Natural killer cell (primary cell): ENCODE results near the gene HIP1. TPM values are rescaled to one million over a fixed set of nuclear protein-coding genes. Genes with fewer than 3 reads are reported as not detected.
A peak's percentile ranks its signal among the peaks of the same experiment; 100 is the strongest.

Experiments used
- ATAC-seq, 3 donors: fragments of 150-1000 bp in 2 of 3; fragments of 200-7000 bp in 1 of 3; cut with Tn5 transposase; 1 replicate in 1 of 3; 2 replicates in 2 of 3; pipeline ENCODE4 v1.10.0; 2021; ENCODE audit warnings: mild to moderate bottlenecking in 2 of 3, moderate library complexity in 2 of 3
- DNase-seq, 2 donors: peaks; one replicate each; pipeline versions ENCODE4 v3.0.0 to v3.0.0-alpha.2; 2013 to 2021; ENCODE audit warnings: mixed read lengths in 1 of 2
- H3K27ac ChIP-seq: one replicate; pipeline ENCODE4 v1.5.1; 2013; ENCODE audit warnings: mild to moderate bottlenecking, low read length
- H3K27me3 ChIP-seq: one replicate; pipeline ENCODE4 v1.6.1; 2013; ENCODE audit warnings: low read length; ENCODE audit not compliant: control insufficient read depth, insufficient read depth
- H3K36me3 ChIP-seq: one replicate; pipeline ENCODE4 v1.6.1; 2013; ENCODE audit warnings: low read length; ENCODE audit not compliant: control insufficient read depth, insufficient read depth
- H3K4me1 ChIP-seq: one replicate; pipeline ENCODE4 v1.6.1; 2013; ENCODE audit warnings: low read length; ENCODE audit not compliant: control insufficient read depth, insufficient read depth
- H3K4me3 ChIP-seq: one replicate; pipeline ENCODE4 v1.5.1; 2013; ENCODE audit warnings: low read length
- H3K9me3 ChIP-seq: one replicate; pipeline ENCODE4 v1.6.1; 2013; ENCODE audit warnings: low read length; ENCODE audit not compliant: control insufficient read depth, insufficient read depth
- H3K27ac Mint-ChIP-seq, 2 donors: one replicate each; pipeline ENCODE4 v1.8.0; 2022; ENCODE audit warnings: mild to moderate bottlenecking in 2 of 2, mixed read lengths in 2 of 2, moderate library complexity in 1 of 2
- H3K27me3 Mint-ChIP-seq, 2 donors: one replicate each; pipeline ENCODE4 v1.8.0; 2022; ENCODE audit warnings: low read depth in 2 of 2, mixed read lengths in 2 of 2
- H3K36me3 Mint-ChIP-seq: one replicate; pipeline ENCODE4 v1.8.0; 2022; ENCODE audit warnings: mixed read lengths
- H3K4me1 Mint-ChIP-seq, 2 donors: one replicate each; pipeline ENCODE4 v1.8.0; 2022; ENCODE audit warnings: mixed read lengths in 2 of 2
- H3K4me3 Mint-ChIP-seq: one replicate; pipeline ENCODE4 v1.8.0; 2022; ENCODE audit warnings: mild to moderate bottlenecking, moderate library complexity, mixed read lengths
- H3K9me3 Mint-ChIP-seq, 2 donors: one replicate each; pipeline ENCODE4 v1.8.0; 2022; ENCODE audit warnings: mixed read lengths in 2 of 2
- CTCF ChIP-seq: fragments of 200-600 bp; IDR thresholded peaks from one replicate; pipeline ENCODE4 v1.8.0; 2022; ENCODE audit warnings: antibody characterized with exemption
- WGBS: methylation state at CpG from one replicate; pipeline ENCODE4 v1.1.7; 2013; ENCODE audit warnings: missing lambda C conversion rate; ENCODE audit not compliant: insufficient coverage; 5-methylcytosine and 5-hydroxymethylcytosine counted together
- intact Hi-C: fragments of 100-400 bp; cut with micrococcal nuclease; formaldehyde crosslinking; loops from one replicate; pipeline ENCODE4 v1.14.2; 2022
- total RNA-seq, 4 donors: library from RNA; stranded (reverse); fragments of 120-200 nt in 1 of 4; gene quantifications; one replicate each; pipeline versions ENCODE4 v1.2.3 to v1.2.4, GENCODE V29; 2013 to 2022

The HIP1 gene
- total RNA-seq, 3 donors from 2014 or later (not counting 1 experiment from before 2014, with no cell fraction given) = 17.1 to 27.9 (median 23.1) TPM

- H3K4me1 ChIP-seq = peaks cover 56% of the 10 kb centered on the region
- ATAC-seq = no peak
- Mint-ChIP-seq H3K27me3 (no peaks in the 10 kb centered on the region), H3K9me3 (no peaks in the 10 kb centered on the region), H3K36me3 (no peaks in the 10 kb centered on the region), H3K4me1 (peaks cover 44 to 54% of the 10 kb centered on the region in 2 donors), H3K27ac (peak overlapping the region; percentile 80 to 89), H3K4me3 (no peak overlapping the region)
- no peak for DNase-seq
- 71% methylated on average over 7 of the region's 9 CpGs for WGBS
- no peak overlapping the region for H3K27ac ChIP-seq
- no peak for TF ChIP-seq CTCF
- intact Hi-C loops = loop anchor here (5.0 kb wide), 1 partner anchor 121 kb away; the partner anchor contains the start of gene HIP1
- H3K4me3 ChIP-seq = no peak overlapping the region
- H3K9me3 ChIP-seq = no peaks in the 10 kb centered on the region
- H3K27me3 ChIP-seq = no peaks in the 10 kb centered on the region
- no peaks in the 10 kb centered on the region for H3K36me3 ChIP-seq
Measured at GRCh38 chr7:75616421-75617167, 122.1 kb downstream of the HIP1 start.

GRCh38 chr7:75614401-75614800, 124.3 kb downstream of the HIP1 start:
- Histone ChIP-seq H3K27ac (no peak overlapping the region), H3K4me3 (no peak overlapping the region), H3K27me3 (no peaks in the 10 kb centered on the region), H3K4me1 (peaks cover 37% of the 10 kb centered on the region), H3K9me3 (no peaks in the 10 kb centered on the region), H3K36me3 (no peaks in the 10 kb centered on the region)
- Mint-ChIP-seq H3K27me3 (no peaks in the 10 kb centered on the region), H3K27ac (no peak overlapping the region), H3K9me3 (no peaks in the 10 kb centered on the region), H3K4me1 (peaks cover 24 to 34% of the 10 kb centered on the region in 2 donors), H3K36me3 (no peaks in the 10 kb centered on the region), H3K4me3 (no peak overlapping the region)
- ATAC-seq (no peak), DNase-seq (no peak)
- WGBS = 96% methylated on average over 6 of the region's 6 CpGs
- no peak for TF ChIP-seq CTCF
- intact Hi-C loops = no loop called here

- H3K4me1 ChIP-seq = peaks cover 27% of the 10 kb centered on the region
- ATAC-seq (no peak), DNase-seq (no peak)
- H3K36me3 ChIP-seq = no peaks in the 10 kb centered on the region
- no peak overlapping the region for H3K27ac Mint-ChIP-seq
- H3K9me3 Mint-ChIP-seq = no peaks in the 10 kb centered on the region
- H3K27me3 ChIP-seq = no peaks in the 10 kb centered on the region
- TF ChIP-seq CTCF = no peak
- H3K27me3 Mint-ChIP-seq = no peaks in the 10 kb centered on the region
- H3K27ac ChIP-seq = no peak overlapping the region
- H3K9me3 ChIP-seq = no peaks in the 10 kb centered on the region
- H3K4me3 Mint-ChIP-seq = no peak overlapping the region
- H3K4me3 ChIP-seq = no peak overlapping the region
- WGBS = 92% methylated on average over 4 of the region's 4 CpGs
- intact Hi-C loops = no loop called here
- no peaks in the 10 kb centered on the region for H3K36me3 Mint-ChIP-seq
- peaks cover 16 to 24% of the 10 kb centered on the region in 2 donors for H3K4me1 Mint-ChIP-seq
Measured at GRCh38 chr7:75613351-75613750, 125.4 kb downstream of the HIP1 start.
